Body of pancreas (tissue), 4 donors: ENCODE data around the gene ASXL1.

Source experiments
- CTCF ChIP-seq, 7 experiments: fragments of 450-650 bp in 4 of 7; fragments of 200-600 bp in 3 of 7; sonication (generic) in 3 of 7; IDR thresholded peaks; one replicate each; pipeline ENCODE4 v1.5.1; 2016 to 2019; ENCODE audit warnings: antibody characterized with exemption in 7 of 7
- POLR2A ChIP-seq, 3 donors: fragments of 450-650 bp; IDR thresholded peaks; one replicate each; pipeline ENCODE4 v1.6.1; 2016; ENCODE audit warnings: antibody characterized with exemption in 3 of 3, mild to moderate bottlenecking in 2 of 3

GRCh38 chr20:32314768-32315167 lies 43.4 kb upstream of the ASXL1 start:
- TF ChIP-seq CTCF (IDR thresholded peaks at IDR 0.05) (no peak), POLR2A (IDR thresholded peaks at IDR 0.05) (no peak)
